Mucosa of gallbladder (tissue), 1 donor: ENCODE data around the gene OR14K1. TPM values are rescaled to one million over a fixed set of nuclear protein-coding genes. Genes with fewer than 3 reads are reported as not detected.
"Not testable (repeated sequence)": the region's sequence is repeated elsewhere in the genome, so short reads cannot be mapped to it uniquely, and the experiment has no call there.

Source experiments
- DNase-seq: peaks from one replicate; pipeline ENCODE4 v3.0.0-alpha.2; 2020; ENCODE audit warnings: low spot score
- total RNA-seq: library from RNA; stranded (reverse); gene quantifications from one replicate; pipeline ENCODE4 v1.2.1, GENCODE V29; 2021
- donor health status: DM: no; HTN: no; CAD: no.

The OR14K1 gene, protein sequence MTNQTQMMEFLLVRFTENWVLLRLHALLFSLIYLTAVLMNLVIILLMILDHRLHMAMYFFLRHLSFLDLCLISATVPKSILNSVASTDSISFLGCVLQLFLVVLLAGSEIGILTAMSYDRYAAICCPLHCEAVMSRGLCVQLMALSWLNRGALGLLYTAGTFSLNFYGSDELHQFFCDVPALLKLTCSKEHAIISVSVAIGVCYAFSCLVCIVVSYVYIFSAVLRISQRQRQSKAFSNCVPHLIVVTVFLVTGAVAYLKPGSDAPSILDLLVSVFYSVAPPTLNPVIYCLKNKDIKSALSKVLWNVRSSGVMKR
- not detected for total RNA-seq

GRCh38 chr1:247738315-247738714, at the start of gene OR14K1:
TSS of gene OR14K1 (plus strand) at chr1:247738615. CDS start at chr1:247738615, 0 bp downstream.
- DNase-seq = no peak

DNA sequence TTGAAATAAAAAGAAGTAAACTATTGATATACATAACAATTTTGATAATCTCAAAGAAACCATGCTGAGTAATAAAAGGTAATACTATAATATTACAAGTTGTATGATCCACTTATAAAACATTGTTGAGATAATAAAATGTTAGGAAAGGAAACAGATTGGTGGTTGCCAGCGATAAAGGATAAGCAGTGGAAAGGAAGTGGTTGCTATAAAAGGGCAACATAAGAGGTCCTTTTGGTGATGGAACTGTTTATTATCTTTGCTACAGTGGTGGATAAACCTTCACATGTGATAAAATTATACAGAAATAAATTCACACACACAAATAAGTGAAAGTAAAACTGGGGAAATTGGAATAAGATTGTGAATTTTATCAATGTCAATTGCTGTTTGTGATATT, 37.1 kb upstream of the OR14K1 start:
- DNase-seq = no peak

DNA sequence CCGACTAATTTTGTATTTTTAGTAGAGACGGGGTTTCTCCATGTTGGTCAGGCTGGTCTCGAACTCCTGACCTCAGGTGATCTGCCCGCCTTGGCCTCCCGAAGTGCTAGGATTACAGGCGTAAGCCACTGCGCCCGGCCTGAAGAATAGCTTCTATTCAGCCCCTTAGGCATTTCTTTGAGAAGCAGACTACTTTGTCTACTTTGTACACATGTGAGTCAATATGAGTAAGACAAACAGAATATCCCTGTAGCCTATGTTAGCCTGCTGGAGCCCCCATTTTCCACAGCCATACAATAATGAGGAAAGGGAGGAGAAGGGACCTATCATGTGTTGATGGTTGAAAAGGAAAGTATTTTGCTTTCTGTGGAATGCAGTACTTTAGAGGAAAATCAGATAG, 27.7 kb upstream of the OR14K1 start:
- DNase-seq = not testable (repeated sequence)

DNA sequence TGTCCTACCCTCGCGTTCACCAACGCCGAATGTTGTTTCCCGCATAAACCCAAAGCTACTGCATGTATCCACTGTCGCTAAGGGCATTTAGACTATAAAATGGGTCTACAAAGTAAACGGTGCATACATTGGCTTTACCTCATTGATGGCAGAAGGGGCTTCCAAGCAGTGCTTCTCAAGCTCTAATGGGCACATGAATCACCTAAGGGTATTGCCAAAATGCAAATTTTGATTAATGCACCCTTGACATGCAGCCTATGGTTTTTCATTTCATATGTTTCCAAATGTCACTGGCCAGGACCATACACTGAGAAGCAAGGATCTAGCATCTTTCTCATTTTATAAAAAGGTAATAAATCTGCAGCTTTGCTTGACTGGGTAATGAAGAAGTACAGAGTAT, 24.7 kb upstream of the OR14K1 start:
- no peak for DNase-seq

GRCh38 chr1:247716546-247716945, 21.9 kb upstream of the OR14K1 start, which contains the start of gene OR6F1:
TSS of gene OR6F1 (minus strand) at chr1:247716646. CDS start at chr1:247712755, 3,891 bp downstream.
- DNase-seq = no peak

GRCh38 chr1:247721222-247721621, 17.2 kb upstream of the OR14K1 start:
- no peak for DNase-seq

GRCh38 chr1:247740721-247741120, 2.3 kb downstream of the OR14K1 start:
- no peak for DNase-seq

- no peak for DNase-seq
Measured at GRCh38 chr1:247741756-247742155, 3.3 kb downstream of the OR14K1 start.

DNA sequence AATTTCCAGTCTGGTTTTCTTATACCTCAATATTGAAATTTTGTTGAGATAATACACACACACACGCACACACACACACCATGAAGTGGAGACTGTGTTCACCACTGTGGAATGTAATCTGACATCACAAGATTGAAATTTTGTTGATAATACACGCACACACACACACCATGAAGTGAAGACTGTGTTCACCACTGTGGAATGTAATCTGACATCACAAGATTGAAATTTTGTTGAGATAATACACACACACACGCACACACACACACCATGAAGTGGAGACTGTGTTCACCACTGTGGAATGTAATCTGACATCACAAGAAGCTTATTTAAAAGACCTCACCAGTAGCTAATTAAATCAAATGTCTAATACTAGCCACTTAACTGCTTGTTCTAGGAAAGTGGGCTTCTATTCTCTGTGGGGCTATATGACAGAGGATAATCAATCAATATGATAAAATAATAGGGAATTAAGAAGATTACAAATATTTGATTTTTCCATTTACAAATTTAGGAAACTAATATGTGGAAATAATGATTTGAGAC, 3.9 kb downstream of the OR14K1 start:
- not testable (repeated sequence) for DNase-seq

DNA sequence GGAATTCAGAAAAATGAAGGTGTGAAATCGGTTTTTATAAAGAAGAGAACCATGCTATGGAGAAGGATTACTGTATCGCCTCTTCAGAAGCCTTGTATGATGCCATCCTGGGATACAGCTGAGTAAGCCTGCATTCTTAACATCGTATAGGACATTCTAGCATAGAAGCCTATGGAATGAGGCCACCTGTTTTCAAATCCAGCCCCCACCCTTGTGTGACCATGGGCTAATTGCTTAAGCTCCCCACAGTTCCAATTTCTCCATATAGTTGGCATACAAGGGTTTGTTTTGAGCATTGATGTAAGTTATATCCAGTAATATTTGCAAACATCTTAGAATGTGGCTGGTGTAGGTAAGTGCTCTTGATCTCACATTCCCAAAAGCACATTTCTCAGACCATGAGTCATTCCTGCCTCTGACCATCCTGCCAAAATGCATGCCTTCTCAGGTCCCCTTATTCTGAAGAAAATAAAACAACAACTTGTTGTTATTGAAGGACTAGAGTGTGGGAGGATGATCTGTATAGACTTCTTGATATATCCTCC, 8.0 kb downstream of the OR14K1 start:
- no peak for DNase-seq

DNA sequence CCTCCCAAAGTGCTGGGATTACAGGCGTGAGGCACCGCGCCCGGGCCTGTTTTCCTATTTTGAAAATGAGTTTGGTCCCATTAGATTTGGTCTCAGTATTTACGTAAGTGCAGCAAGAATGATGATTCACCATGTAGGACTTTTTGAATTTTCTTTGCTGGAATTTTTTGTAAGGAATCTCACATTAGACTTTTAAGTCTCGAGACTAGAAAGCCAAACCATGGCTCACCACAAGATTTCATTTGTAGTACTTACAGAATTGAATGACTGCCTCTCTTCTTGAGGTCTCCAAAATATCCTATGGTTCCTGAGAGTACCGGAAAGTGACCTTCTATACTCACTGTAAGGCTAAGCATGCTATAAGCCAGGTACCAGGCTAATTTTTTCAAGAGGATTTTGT, 9.2 kb downstream of the OR14K1 start:
- no peak for DNase-seq

DNA sequence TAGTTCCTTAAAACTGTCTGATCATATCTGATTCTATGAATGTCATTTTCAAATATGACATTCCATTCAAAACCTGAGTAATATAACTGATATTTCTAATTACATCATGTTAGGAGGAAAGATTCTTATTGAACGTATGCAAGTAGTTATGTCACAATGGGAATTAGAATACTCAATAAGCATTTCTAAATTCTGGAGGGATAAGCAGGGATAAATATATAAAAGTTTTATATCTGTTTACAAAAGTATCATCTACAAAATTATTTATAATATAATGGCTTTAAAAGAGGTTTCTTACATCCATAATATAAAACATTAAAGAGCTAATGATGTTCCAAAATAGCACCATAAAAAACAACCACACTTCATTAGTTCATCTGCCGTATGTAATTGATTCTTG, 9.6 kb downstream of the OR14K1 start, which contains the start of gene OR14A2:
TSS of gene OR14A2 (minus strand) at position 101 of the 400 bp plus-strand sequence.
- no peak for DNase-seq

GRCh38 chr1:247749870-247750269, 11.5 kb downstream of the OR14K1 start:
- DNase-seq = no peak

DNA sequence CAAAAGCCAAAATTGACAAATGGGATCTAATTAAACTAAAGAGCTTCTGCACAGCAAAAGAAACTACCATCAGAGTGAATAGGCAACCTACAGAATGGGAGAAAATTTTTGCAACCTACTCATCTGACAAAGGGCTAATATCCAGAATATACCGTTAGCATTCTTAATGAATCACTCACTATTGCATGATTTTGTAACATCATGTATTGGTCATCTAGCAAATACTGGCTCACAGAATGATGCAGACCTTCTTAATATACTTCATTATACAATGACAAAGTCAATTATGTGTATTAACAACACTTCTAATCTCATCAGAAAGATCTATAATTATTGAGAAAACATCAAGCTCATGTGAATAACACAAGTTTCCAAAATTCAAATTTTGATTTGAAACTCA, 15.9 kb downstream of the OR14K1 start:
- not testable (repeated sequence) for DNase-seq

DNA sequence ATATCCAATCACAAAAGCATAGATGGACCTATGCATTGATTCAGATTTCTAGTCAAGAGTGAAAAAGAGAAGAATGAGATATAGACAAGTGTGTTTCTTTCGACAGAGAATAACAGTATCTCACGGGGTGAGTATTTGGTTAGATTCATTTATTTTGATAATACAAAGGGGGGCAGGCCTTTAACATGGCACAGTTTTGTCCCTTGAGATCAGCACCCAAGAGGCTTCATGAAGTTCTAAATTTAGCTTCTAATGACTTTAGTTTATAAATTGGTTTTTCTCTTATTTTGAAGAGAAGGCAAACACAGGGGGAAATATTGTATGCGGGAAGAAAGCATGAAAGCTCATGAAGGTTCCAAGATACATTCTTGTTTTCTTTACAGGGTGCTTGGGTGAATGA, 22.0 kb downstream of the OR14K1 start, which contains the start of gene OR1C1:
TSS of gene OR1C1 (minus strand) at position 101 of the 400 bp plus-strand sequence. CDS start 2,150 bp downstream, outside the sequence.
- no peak for DNase-seq

- DNase-seq = no peak
Measured at GRCh38 chr1:247769603-247770002, 31.2 kb downstream of the OR14K1 start.

Other genes starting within 250 kb of the OR14K1 start
- 0.03 TPM for gene OR2C3, start 202.2 kb upstream of the OR14K1 start, total RNA-seq
- gene GCSAML, start 189.5 kb upstream of the OR14K1 start, total RNA-seq = 1.3 TPM
- gene OR2G2, start 150.3 kb upstream of the OR14K1 start, total RNA-seq = not detected
- not detected for gene OR2G3, start 133.0 kb upstream of the OR14K1 start, total RNA-seq
- gene OR13G1, start 58.9 kb upstream of the OR14K1 start, total RNA-seq = not detected
- not detected for gene OR6F1, start 22.0 kb upstream of the OR14K1 start, total RNA-seq
- gene OR14A2, start 9.5 kb downstream of the OR14K1 start, total RNA-seq = not detected
- not detected for gene OR1C1, start 21.9 kb downstream of the OR14K1 start, total RNA-seq
- gene OR14A16, start 85.5 kb downstream of the OR14K1 start, total RNA-seq = not detected
- gene OR11L1, start 103.3 kb downstream of the OR14K1 start, total RNA-seq = not detected
- 0.66 TPM for gene TRIM58, start 118.6 kb downstream of the OR14K1 start, total RNA-seq
- gene OR2W3, start 157.0 kb downstream of the OR14K1 start, total RNA-seq = 0.66 TPM
- not detected for gene OR2T8, start 181.6 kb downstream of the OR14K1 start, total RNA-seq
- gene OR2AJ1, start 186.3 kb downstream of the OR14K1 start, total RNA-seq = not detected
- not detected for gene OR2L8, start 210.2 kb downstream of the OR14K1 start, total RNA-seq
- gene OR2AK2, start 226.6 kb downstream of the OR14K1 start, total RNA-seq = not detected